Hypothalamus (tissue), 51 donors: ENCODE data around the gene ALDH3B2.
"Not testable (repeated sequence)": the region's sequence is repeated elsewhere in the genome, so short reads cannot be mapped to it uniquely, and the experiment has no call there.

Experiments
- DNase-seq, 51 donors: peaks; one replicate each; lab custom pipeline; 2025; lab: John Stamatoyannopoulos, UW

The ALDH3B2 gene

DNA sequence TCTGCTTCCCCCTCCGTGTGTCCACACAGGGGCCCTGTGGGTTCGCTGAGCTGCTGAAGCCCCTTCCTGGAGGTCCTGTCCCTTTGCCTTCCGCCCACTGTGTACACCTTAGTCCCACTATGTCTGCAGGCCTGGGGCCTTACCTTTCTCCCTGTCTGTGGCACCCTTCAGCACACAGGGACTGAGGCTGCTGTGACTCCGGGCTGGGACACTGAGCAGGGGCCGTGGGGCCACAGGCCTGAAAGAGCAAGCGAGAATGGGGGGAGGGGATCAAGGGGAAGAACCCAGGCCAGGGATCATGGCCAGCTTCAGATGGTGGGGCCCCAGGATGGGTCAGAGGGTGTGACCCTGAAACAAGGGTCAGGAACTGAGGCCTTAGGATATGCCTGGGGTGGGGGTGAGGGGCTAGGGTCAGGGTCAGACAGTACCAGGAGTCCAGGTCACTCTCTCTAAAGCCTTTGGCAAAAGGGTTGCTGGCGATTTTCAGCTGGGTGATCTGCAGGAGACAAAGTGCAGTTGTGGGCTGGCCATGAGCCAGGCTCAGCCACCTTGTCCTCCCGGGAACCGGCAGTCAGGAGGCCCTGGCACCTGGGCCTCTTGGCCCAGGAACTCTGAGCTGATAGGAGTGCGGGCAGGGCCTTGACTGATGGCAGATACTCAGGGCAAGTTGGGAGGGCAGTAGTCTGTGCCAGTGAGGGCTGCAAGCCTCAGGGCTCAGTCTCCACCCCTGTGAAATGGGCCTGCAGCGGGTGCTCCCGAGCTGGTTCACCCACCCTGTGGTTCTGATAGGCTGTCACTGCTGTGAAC, 42.0 kb downstream of the ALDH3B2 start:
- no peak for DNase-seq

DNA sequence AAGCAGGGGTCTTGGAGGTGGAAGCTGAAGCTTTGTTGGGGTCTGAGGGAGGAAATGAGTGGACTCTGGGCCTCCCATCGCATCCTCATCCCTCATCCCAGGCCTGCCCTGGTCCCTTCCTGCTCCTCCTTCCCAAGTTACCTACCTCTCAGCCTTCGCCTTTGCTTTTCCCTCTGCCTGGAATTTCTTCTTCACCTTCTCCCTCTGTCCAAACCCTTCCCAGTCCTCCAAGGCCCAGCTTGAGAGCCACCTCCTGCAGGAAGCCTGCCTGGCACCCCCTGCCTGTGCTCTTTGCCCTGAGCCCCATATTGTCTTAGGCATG, 42.6 kb downstream of the ALDH3B2 start:
- DNase-seq = no peak

GRCh38 chr11:67631411-67631810, 43.0 kb downstream of the ALDH3B2 start:
- DNase-seq = no peak

GRCh38 chr11:67630943-67631331, 43.5 kb downstream of the ALDH3B2 start:
- no peak for DNase-seq

GRCh38 chr11:67630228-67630942, 44.0 kb downstream of the ALDH3B2 start:
- peak; percentile 70 to 100 (median 97) for DNase-seq

DNA sequence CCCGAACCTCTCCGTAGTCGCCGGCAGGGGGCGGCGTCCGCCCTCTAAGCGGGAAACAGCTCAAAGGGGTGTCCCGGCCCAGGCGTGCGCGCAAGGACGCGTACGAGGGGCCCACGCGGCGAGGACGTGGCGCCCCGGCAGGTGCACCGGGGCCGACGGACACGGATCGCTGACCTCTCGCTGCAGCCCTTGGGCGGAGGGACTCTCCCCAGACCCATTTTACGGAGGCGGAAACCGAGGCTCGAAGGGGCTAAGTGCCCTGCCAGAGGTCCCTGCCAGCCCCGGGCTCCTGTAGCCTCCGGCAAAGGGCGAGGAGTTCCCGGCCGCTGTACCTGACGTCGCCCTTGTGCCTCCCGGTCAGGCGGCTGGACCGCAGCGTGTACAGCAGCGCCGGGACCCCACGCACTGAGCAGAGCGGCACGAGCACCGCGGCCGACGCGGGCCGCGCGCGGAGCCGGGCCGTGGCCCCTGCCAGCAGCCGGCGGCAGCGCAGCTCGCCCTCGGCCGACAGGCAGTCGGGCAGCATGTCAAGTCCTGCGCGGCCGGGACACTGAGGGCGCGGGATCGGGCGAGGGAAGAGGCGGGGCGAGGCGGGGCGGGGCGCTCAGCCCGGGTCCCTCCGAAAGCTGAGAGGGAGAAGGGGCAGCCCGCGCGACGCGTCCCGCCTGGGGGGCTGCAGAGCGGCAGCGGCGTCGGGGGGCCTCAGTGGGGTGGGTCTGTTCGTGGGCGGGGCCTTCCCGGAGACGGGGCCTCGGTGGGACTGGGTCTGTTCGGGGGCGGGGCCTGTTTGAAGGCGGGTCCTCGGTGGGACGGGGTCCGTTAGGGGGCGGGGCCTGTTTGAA, 44.8 kb downstream of the ALDH3B2 start, which contains the start of gene NUDT8:
TSS of gene NUDT8 (minus strand) at position 552 of the 842 bp plus-strand sequence. CDS start at position 526, 26 bp downstream.
- peak in 46 of 51 donors; percentile 35 to 99 (median 68) for DNase-seq

DNA sequence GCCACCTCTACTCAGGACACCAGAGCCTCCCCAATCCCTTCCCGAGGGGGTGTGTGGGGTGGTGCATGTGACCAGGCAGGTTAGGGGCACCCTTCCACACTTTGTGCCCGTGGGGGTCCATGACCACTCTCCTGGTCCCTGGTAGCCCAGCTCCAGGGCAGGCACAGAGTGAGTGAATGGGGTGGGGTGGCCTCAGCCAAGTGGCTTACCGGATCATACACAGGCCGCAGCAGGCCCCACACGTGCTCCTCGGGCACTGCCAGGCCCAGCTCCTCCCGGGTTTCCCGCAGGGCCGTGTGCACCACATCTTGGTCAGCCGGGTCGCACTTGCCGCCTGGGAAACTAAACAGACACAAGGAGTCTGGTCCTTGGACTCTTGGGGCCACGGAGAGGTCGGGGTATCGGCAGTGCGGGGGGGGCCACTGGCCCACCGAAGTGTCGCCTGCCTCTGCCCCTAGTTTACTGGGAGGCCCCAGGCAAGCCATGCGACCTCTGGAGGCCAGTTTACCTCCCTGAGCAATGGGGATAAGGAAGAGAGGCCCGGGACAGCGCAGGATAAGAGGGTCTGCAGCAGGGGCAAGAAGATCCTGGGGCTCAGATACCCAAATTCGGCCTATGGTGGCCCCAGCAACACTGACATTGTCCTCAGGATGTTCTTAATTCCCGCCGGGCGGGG, 45.6 kb downstream of the ALDH3B2 start:
- no peak for DNase-seq

- DNase-seq = no peak
Observed at GRCh38 chr11:67627812-67628624, 46.4 kb downstream of the ALDH3B2 start.

GRCh38 chr11:67627441-67627811, 47.0 kb downstream of the ALDH3B2 start:
- DNase-seq = no peak

DNA sequence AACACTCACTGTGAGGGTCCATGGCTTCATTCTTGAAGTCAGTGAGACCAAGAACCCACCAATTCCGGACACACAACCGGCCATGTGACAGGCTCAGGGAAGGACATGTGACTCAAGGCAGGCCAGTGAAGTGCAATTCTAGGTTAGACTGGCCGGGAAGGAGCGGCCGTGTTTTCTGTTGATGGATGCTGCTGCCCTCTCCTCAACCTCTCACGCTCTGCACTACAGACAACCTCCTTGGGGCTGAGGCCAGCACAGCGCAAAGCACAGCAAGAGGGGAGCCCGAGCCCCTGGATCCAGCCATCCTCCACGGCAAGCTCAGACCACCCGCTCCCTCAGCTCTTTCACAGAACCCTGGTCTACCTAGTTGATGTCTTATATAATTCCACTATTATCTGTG, 47.5 kb downstream of the ALDH3B2 start:
- no peak for DNase-seq

DNA sequence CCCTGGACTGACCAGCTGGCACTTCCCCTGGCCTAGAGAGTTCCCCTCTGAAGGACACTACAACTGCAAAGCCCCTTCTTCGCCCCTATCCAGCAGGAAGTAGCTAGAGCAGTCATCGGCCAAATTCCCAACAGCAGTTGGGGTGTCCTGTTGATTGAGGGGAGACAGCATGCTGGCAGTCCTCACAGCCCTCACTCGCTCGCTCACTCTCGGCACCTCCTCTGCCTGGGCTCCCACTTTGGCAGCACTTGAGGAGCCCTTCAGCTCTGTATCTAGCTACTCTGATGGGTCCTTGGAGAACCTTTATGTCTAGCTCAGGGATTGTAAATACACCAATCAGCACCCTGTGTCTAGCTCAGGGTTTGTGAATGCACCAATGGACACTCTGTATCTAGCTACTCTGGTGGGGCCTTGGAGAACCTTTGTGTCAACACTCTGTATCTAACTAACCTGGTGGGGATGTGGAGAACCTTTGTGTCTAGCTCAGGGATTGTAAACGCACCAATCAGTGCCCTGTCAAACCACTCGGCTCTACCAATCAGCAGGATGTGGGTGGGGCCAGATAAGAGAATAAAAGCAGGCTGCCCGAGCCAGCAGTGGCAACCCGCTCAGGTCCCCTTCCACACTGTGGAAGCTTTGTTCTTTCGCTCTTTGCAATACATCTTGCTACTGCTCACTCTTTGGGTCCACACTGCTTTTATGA, 48.1 kb downstream of the ALDH3B2 start:
- not testable (repeated sequence) for DNase-seq

- DNase-seq = not testable (repeated sequence)
Observed at GRCh38 chr11:67623795-67624194, 50.6 kb downstream of the ALDH3B2 start.

- not testable (repeated sequence) for DNase-seq
Observed at GRCh38 chr11:67622905-67623304, 51.5 kb downstream of the ALDH3B2 start.

DNA sequence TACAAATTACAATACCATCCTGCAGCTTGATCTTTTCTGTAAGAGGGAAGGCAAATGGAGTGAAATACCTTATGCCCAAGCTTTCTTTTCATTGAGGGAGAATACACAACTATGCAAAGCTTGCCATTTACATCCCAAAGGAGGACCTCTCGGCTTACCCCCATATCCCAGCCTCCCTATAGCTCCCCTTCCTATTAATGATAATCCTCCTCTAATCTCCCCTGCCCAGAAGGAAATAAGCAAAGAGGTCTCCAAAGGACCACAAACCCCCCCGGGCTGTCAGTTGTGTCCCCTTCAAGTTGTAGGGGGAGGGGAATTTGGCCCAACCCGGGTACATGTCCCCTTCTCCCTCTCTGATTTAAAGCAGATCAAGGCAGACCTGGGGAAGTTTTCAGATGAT, 52.5 kb downstream of the ALDH3B2 start:
- DNase-seq = not testable (repeated sequence)

DNA sequence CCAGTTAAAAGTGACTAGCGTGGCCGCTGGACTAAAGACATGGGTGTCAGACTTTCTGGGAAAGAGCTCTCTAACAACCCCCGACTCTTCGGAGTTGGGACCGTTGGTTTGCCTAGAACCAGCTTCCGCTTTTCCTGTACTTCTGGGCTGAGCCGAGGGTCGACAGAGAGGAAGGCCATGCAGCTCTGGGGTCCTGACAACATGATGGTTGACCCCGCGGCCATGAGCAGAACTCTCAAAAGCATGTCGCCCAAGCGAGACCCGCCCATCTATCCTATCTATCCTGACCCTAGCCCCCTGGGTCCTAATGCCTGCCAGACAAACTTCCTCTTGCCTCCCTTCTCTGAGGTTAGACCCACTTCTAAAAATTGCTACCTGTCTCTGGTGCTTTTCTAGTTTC, 53.8 kb downstream of the ALDH3B2 start:
- DNase-seq = not testable (repeated sequence)

DNA sequence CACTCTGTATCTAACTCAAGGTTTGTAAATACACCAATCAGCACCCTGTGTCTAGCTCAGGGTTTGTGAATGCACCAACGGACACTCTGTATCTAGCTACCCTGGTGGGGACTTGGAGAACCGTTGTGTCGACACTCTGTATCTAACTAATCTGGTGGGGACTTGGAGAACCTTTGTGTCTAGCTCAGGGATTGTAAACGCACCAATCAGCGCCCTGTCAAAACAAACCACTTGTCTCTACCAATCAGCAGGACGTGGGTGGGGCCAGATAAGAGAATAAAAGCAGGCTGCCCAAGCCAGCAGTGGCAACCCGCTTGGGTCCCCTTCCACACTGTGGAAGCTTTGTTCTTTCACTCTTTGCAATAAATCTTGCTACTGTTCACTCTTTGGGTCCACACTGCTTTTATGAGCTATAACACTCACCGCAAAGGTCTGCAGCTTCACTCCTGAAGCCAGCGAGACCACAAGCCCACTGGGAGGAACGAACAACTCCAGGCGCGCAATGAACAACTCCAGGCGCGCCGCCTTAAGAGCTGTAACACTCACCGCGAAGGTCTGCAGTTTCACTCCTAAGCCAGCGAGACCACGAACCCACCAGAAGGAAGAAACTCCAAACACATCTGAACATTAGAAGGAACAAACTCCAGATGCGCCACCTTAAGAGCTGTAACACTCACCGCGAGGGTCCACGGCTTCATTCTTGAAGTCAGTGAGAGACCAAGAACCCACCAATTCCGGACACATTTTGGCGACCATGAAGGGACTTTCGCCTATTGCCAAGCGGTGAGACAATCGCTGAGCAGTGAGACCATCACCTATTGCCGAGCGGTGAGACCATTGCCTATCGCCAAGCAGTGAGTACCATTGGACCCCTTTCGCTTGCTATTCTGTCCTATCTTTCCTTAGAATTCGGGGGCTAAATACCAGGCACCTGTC, 54.5 kb downstream of the ALDH3B2 start:
- not testable (repeated sequence) for DNase-seq

GRCh38 chr11:67618901-67619659, 55.3 kb downstream of the ALDH3B2 start:
- DNase-seq = not testable (repeated sequence)
